Activated CD8-positive, alpha-beta memory T cell treated with anti-CD3 and anti-CD28 coated beads for 24 hours (primary cell): ENCODE data around the gene MAST3.
A peak's percentile ranks its signal among the peaks of the same experiment; 100 is the strongest.
"Not testable (repeated sequence)": the region's sequence is repeated elsewhere in the genome, so short reads cannot be mapped to it uniquely, and the experiment has no call there.

Experiments used
- DNase-seq: peaks from one replicate; pipeline ENCODE4 v3.0.0-alpha.2; 2020

The MAST3 gene

GRCh38 chr19:18141031-18141430, 43.5 kb downstream of the MAST3 start:
- no peak for DNase-seq

GRCh38 chr19:18143902-18144301, 46.3 kb downstream of the MAST3 start:
- DNase-seq = no peak

GRCh38 chr19:18144361-18144760, 46.8 kb downstream of the MAST3 start:
- DNase-seq = no peak

- DNase-seq = no peak
These were observed 47.3 kb downstream of the MAST3 start for GRCh38 chr19:18144906-18145305.

GRCh38 chr19:18145391-18145999, 47.9 kb downstream of the MAST3 start:
- no peak for DNase-seq

GRCh38 chr19:18147396-18147795, 49.8 kb downstream of the MAST3 start:
- DNase-seq = no peak

- no peak for DNase-seq
These were observed 52.0 kb downstream of the MAST3 start for GRCh38 chr19:18149596-18149975.

- DNase-seq = no peak
These were observed 53.4 kb downstream of the MAST3 start for GRCh38 chr19:18150776-18151624.

- DNase-seq = peak; percentile 99
These were observed 54.9 kb downstream of the MAST3 start for GRCh38 chr19:18152442-18152816.

- peak; percentile 100 for DNase-seq
These were observed 55.4 kb downstream of the MAST3 start, which contains the start of gene PIK3R2 for GRCh38 chr19:18152817-18153555. PIK3R2 (plus strand) TSS chr19:18153163; CDS start chr19:18155880, 2,717 bp downstream.

GRCh38 chr19:18153556-18154134, 56.1 kb downstream of the MAST3 start:
- peak; percentile 64 for DNase-seq

- no peak for DNase-seq
These were observed 57.8 kb downstream of the MAST3 start for GRCh38 chr19:18155095-18156087.

- DNase-seq = no peak
These were observed 58.7 kb downstream of the MAST3 start for GRCh38 chr19:18156268-18156667.

- no peak for DNase-seq
These were observed 59.4 kb downstream of the MAST3 start for GRCh38 chr19:18156841-18157464.

GRCh38 chr19:18157465-18158063, 60.0 kb downstream of the MAST3 start:
- no peak for DNase-seq

- DNase-seq = no peak
These were observed 60.9 kb downstream of the MAST3 start for GRCh38 chr19:18158467-18158866.

- DNase-seq = not testable (repeated sequence)
These were observed 61.6 kb downstream of the MAST3 start for GRCh38 chr19:18159059-18159616.

- DNase-seq = no peak
These were observed 62.2 kb downstream of the MAST3 start for GRCh38 chr19:18159810-18160209.

- no peak for DNase-seq
These were observed 63.0 kb downstream of the MAST3 start for GRCh38 chr19:18160493-18160970.

- DNase-seq = peak; percentile 94
These were observed 63.5 kb downstream of the MAST3 start for GRCh38 chr19:18160971-18161635.
